AG04449 (cell line): ENCODE measurements around the gene ITPR1.

Source experiments
- CTCF ChIA-PET: fragments of 350-600 bp; formaldehyde crosslinking; extraction: SDS; loops from one replicate; lab custom pipeline; 2021; ENCODE audit warnings: antibody characterized with exemption; lab: Yijun Ruan, JAX
- POLR2A ChIA-PET: fragments of 400-600, 350-600 bp; formaldehyde crosslinking; extraction: SDS; loops from one replicate; lab custom pipeline; 2020; ENCODE audit warnings: antibody characterized with exemption, inconsistent platforms; lab: Yijun Ruan, JAX
- DNase-seq: peaks from one replicate; pipeline ENCODE4 v3.0.0-alpha.2; 2010; ENCODE audit warnings: low read depth, low spot score
- H3K4me3 ChIP-seq: 2 replicates; pipeline ENCODE4 v1.5.1; 2011; ENCODE audit warnings: low read depth, mild to moderate bottlenecking, control low read depth, low read length
- CTCF ChIP-seq: IDR thresholded peaks from one replicate; pipeline ENCODE4 v1.5.1; 2011; ENCODE audit warnings: mild to moderate bottlenecking, moderate library complexity, low read length, control low read depth, inconsistent platforms; ENCODE audit not compliant: insufficient read depth; ENCODE audit errors: missing control alignments

The ITPR1 gene

GRCh38 chr3:4467522-4467867 is 25.7 kb upstream of the ITPR1 start:
- ChIA-PET CTCF (interaction anchor here (1.1 to 2.0 kb wide), 2 partner anchors 26 to 166 kb away, joined by 3 to 4 read pairs; partner anchors contain the start of gene ITPR1), POLR2A (interaction anchor here (1.6 kb wide), 1 partner anchor 26 kb away, joined by 26 read pairs; the partner anchor contains the start of gene ITPR1)
- H3K4me3 ChIP-seq = peak overlapping the region; percentile 86
- no peak for TF ChIP-seq CTCF
- DNase-seq = no peak

- no peak overlapping the region for H3K4me3 ChIP-seq
- TF ChIP-seq CTCF = no peak
- ChIA-PET CTCF (no interaction called here), POLR2A (no interaction called here)
- DNase-seq = no peak
These were observed 21.2 kb upstream of the ITPR1 start for GRCh38 chr3:4471907-4472306.

- CTCF ChIA-PET = no interaction called here
- POLR2A ChIA-PET = no interaction called here
- no peak for DNase-seq
- no peak overlapping the region for H3K4me3 ChIP-seq
- no peak for TF ChIP-seq CTCF
These were observed 20.8 kb upstream of the ITPR1 start for GRCh38 chr3:4472312-4472711.

GRCh38 chr3:4472766-4473165 is 20.4 kb upstream of the ITPR1 start:
- no peak for DNase-seq
- ChIA-PET POLR2A (no interaction called here), CTCF (no interaction called here)
- TF ChIP-seq CTCF = no peak
- no peak overlapping the region for H3K4me3 ChIP-seq

GRCh38 chr3:4474683-4475490 is 18.3 kb upstream of the ITPR1 start:
- no peak for DNase-seq
- TF ChIP-seq CTCF = no peak
- ChIA-PET POLR2A (interaction anchor here (0.8 to 1.8 kb wide), 2 partner anchors 17 to 19 kb away, joined by 3 to 8 read pairs; partner anchors contain the start of gene ITPR1), CTCF (interaction anchor here (1.1 kb wide), 1 partner anchor 159 kb away, joined by 3 read pairs; no protein-coding TSS in a partner anchor)
- no peak overlapping the region for H3K4me3 ChIP-seq

- no peak for DNase-seq
- H3K4me3 ChIP-seq = no peak overlapping the region
- ChIA-PET CTCF (interaction anchor here (1.1 to 1.2 kb wide), 2 partner anchors 77 to 158 kb away, joined by 3 read pairs; no protein-coding TSS in a partner anchor), POLR2A (interaction anchor here (1.8 kb wide), 1 partner anchor 18 kb away, joined by 8 read pairs; the partner anchor contains the start of gene ITPR1)
- no peak for TF ChIP-seq CTCF
These were observed 17.3 kb upstream of the ITPR1 start for GRCh38 chr3:4475804-4476203.
